K562 (cell line): ENCODE data around the gene PRKAA2. TPM values are rescaled to one million over a fixed set of nuclear protein-coding genes. Genes with fewer than 3 reads are reported as not detected.

ENCODE experiments used
- ATAC-seq: fragments of 200-7000 bp; cut with Tn5 transposase; 3 replicates; pipeline ENCODE4 v1.9.1; 2020; ENCODE audit warnings: moderate library complexity
- BruUV-seq: library from RNA; stranded (reverse); fragments of 400-500 nt; replicated peaks from 2 replicates; lab custom pipeline; 2021; lab: Mats Ljungman, UMichigan
- CTCF ChIA-PET: fragments of 300-600 bp; formaldehyde crosslinking; extraction: SDS; loops from one replicate; lab custom pipeline; 2021; ENCODE audit warnings: low intra/inter-chr PET ratio; lab: Yijun Ruan, JAX
- POLR2A ChIA-PET: fragments of 300-600, 350-650 bp; sonication (Branson Sonifier 250); formaldehyde crosslinking; extraction: SDS; loops from one replicate; lab custom pipeline; 2021; ENCODE audit warnings: antibody characterized with exemption, inconsistent platforms; lab: Yijun Ruan, JAX
- DNase-seq, 4 experiments: peaks; one replicate each; pipeline versions ENCODE4 v3.0.0 to v3.0.0-alpha.2; 2011 to 2018; ENCODE audit warnings: low spot score in 3 of 4, mixed read lengths in 3 of 4; ENCODE audit errors: extremely low read depth in 1 of 4
- FAIRE-seq: peaks from 2 replicates; lab custom pipeline; 2011; peaks lifted over from hg19 to GRCh38; lab: Jason Lieb, UNC
- H2AFZ ChIP-seq: 2 replicates; pipeline ENCODE4 v1.6.0; 2011; ENCODE audit warnings: low read depth, low read length, control low read depth, inconsistent platforms
- H3K27ac ChIP-seq: fragments of 200-600 bp; 3 replicates; pipeline ENCODE4 v1.8.0; 2011; ENCODE audit warnings: low read depth, mild to moderate bottlenecking, control low read depth, inconsistent platforms, low read length, moderate library complexity, mixed read lengths; ENCODE audit errors: extremely low read depth
- H3K27me3 ChIP-seq, 2 experiments: fragments of 300-600 bp in 1 of 2; 2 replicates in 1 of 2; 3 replicates in 1 of 2; pipeline versions ENCODE4 v1.6.0 to v1.8.0; 2011; ENCODE audit warnings: inconsistent platforms in 2 of 2, low read length in 2 of 2, mild to moderate bottlenecking in 1 of 2, mixed read lengths in 1 of 2, moderate library complexity in 1 of 2; ENCODE audit not compliant: control insufficient read depth in 2 of 2, insufficient read depth in 2 of 2
- H3K36me3 ChIP-seq: fragments of 300-600 bp; 3 replicates; pipeline ENCODE4 v1.8.0; 2011; ENCODE audit warnings: mild to moderate bottlenecking, low read length, inconsistent platforms; ENCODE audit not compliant: control insufficient read depth, insufficient read depth
- H3K4me1 ChIP-seq, 2 experiments: fragments of 200-600 bp in 1 of 2; replicated peaks in 1 of 2; 2 replicates in 1 of 2; 3 replicates in 1 of 2; pipeline versions ENCODE4 v1.5.1 to v1.8.0; 2011; ENCODE audit warnings: inconsistent platforms in 2 of 2, low read length in 2 of 2, mild to moderate bottlenecking in 1 of 2, mixed read lengths in 1 of 2, moderate library complexity in 1 of 2; ENCODE audit not compliant: control insufficient read depth in 2 of 2, insufficient read depth in 2 of 2
- H3K4me2 ChIP-seq: 2 replicates; pipeline ENCODE4 v1.6.1; 2011; ENCODE audit warnings: low read length, control low read depth, inconsistent platforms, mixed read lengths; ENCODE audit not compliant: insufficient read depth
- H3K4me3 ChIP-seq: fragments of 200-600 bp; sonication (generic), shearing (Covaris generic); 2 replicates; pipeline ENCODE4 v1.5.1; 2016; ENCODE audit warnings: control low read depth, inconsistent platforms
- H3K79me2 ChIP-seq: fragments of 200-600 bp; 3 replicates; pipeline ENCODE4 v1.8.0; 2011; ENCODE audit warnings: low read length, inconsistent platforms; ENCODE audit not compliant: control insufficient read depth, insufficient read depth
- H3K9ac ChIP-seq, 2 experiments: 2 replicates each; pipeline versions ENCODE4 v1.6.0 to v1.6.1; 2011; ENCODE audit warnings: low read depth in 2 of 2, low read length in 2 of 2, control low read depth in 1 of 2, inconsistent platforms in 1 of 2, mild to moderate bottlenecking in 1 of 2, mixed read lengths in 1 of 2; ENCODE audit not compliant: insufficient read depth in 1 of 2
- H3K9me1 ChIP-seq: one replicate; pipeline ENCODE4 v1.6.0; 2011; ENCODE audit warnings: inconsistent platforms, mild to moderate bottlenecking, low read length, moderate library complexity; ENCODE audit not compliant: control insufficient read depth, insufficient read depth
- H3K9me3 ChIP-seq: replicated peaks from 2 replicates; pipeline ENCODE4 v1.5.1; 2011; ENCODE audit warnings: low read depth, low read length, inconsistent platforms; ENCODE audit not compliant: control insufficient read depth, insufficient read depth
- H4K20me1 ChIP-seq: replicated peaks from 2 replicates; pipeline ENCODE4 v1.6.1; 2011; ENCODE audit warnings: low read length, inconsistent platforms, mixed read lengths; ENCODE audit not compliant: control insufficient read depth, insufficient read depth
- ADNP ChIP-seq: fragments of 200-800 bp; sonication (Bioruptor generic); IDR thresholded peaks from 2 replicates; pipeline ENCODE4 v1.6.1; 2016; ENCODE audit warnings: missing genetic modification characterization, missing compliant biosample characterization
- TAF9B ChIP-seq: fragments of 450-650 bp; IDR thresholded peaks from 2 replicates; pipeline ENCODE4 v1.6.1; 2018; ENCODE audit warnings: mild to moderate bottlenecking; ENCODE audit not compliant: partially characterized antibody
- TFAM ChIP-seq: fragments of 250-450 bp; sonication (Bioruptor Pico); conservative IDR thresholded peaks from 2 replicates; pipeline ENCODE4 v1.5.0; 2021; ENCODE audit warnings: mild to moderate bottlenecking, moderate library complexity
- WGBS: fragments of 100-300 bp; shearing (Covaris generic); methylation state at CpG from one replicate; pipeline ENCODE4 v1.1.6; 2016; ENCODE audit warnings: low coverage, mixed read lengths; ENCODE audit not compliant: insufficient coverage; ENCODE audit errors: missing lambda C conversion rate; 5-methylcytosine and 5-hydroxymethylcytosine counted together
- in situ Hi-C: fragments of 300-500 bp; cut with MboI; formaldehyde crosslinking; loops from 4 replicates; pipeline ENCODE4 v1.15.0; 2018; ENCODE audit warnings: inconsistent platforms, mixed read lengths
- intact Hi-C: fragments of 100-400 bp; cut with micrococcal nuclease; formaldehyde crosslinking; loops from 2 replicates; pipeline ENCODE4 v1.14.2; 2022
- polyA plus RNA-seq, 8 experiments: library from polyadenylated mRNA; depleted of rRNA in 4 of 8; stranded (reverse) in 5 of 8; unstranded in 3 of 8; fragments of >200 nt; fragmentation: Nextera tagmentation in 2 of 8; fragmentation: Illumina TruSeq in 1 of 8; extraction: Ambion mirVana in 2 of 8; extraction: Trizol in 1 of 8; gene quantifications; 2 replicates each; pipeline versions ENCODE4 v1.2.1 to v1.2.3, GENCODE V29; 2011 to 2014; ENCODE audit warnings: inconsistent platforms in 1 of 8, missing spikeins in 1 of 8
- total RNA-seq, 7 experiments: library from RNA; depleted of rRNA in 6 of 7; stranded (reverse); fragments of >200 nt in 6 of 7; fragmentation: Illumina TruSeq in 2 of 7; extraction: Trizol in 2 of 7; gene quantifications; 2 replicates each; pipeline versions ENCODE4 v1.2.1 to v1.2.3, GENCODE V29; 2011 to 2021; ENCODE audit warnings: low replicate concordance in 1 of 7
- TF ChIP-seq, protein P1 (sequence below), 2 experiments: fragments of 450-650 bp; IDR thresholded peaks; 2 replicates each; pipeline ENCODE4 v1.6.1; 2016
- TF ChIP-seq, protein P2 (sequence below): fragments of 450-650 bp; IDR thresholded peaks from 2 replicates; pipeline ENCODE4 v1.6.1; 2016; ENCODE audit warnings: mild to moderate bottlenecking, moderate library complexity
- TF ChIP-seq, protein P3 (sequence below): sonication (generic); formaldehyde crosslinking; IDR thresholded peaks from 2 replicates; pipeline ENCODE4 v1.8.0; 2022; ENCODE audit warnings: mild to moderate bottlenecking, missing genetic modification reagents
- TF ChIP-seq, protein P4 (sequence below): sonication (generic); formaldehyde crosslinking; IDR thresholded peaks from 2 replicates; pipeline ENCODE4 v1.8.0; 2022; ENCODE audit warnings: mild to moderate bottlenecking, missing genetic modification reagents

Gene PRKAA2
- total and polyA plus RNA-seq, 9 of the 15 experiments (the other 6 are each of a cell fraction or from before 2014, with no cell fraction given) = 0.01 TPM; not detected in 8

DNA sequence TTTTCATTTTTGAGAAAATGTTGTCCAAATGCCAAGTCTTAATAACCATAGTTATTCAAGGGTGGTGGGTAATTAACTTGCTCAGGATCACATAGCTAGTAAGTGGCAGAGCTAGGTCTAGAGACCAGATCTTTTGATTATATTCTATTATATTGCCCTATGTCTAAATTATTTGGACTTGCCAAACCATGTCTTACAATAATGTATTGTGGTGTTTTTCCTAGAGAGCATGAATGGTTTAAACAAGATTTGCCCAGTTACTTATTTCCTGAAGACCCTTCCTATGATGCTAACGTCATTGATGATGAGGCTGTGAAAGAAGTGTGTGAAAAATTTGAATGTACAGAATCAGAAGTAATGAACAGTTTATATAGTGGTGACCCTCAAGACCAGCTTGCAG is 58.6 kb downstream of the PRKAA2 start:
- ATAC-seq (no peak), FAIRE-seq (no peak), DNase-seq (no peak)
- BruUV-seq = no TSS peak
- Histone ChIP-seq H3K4me1 (no peaks in the 10 kb centered on the region), H3K27me3 (no peaks in the 10 kb centered on the region), H2AFZ (no peak overlapping the region), H3K36me3 (no peaks in the 10 kb centered on the region), H3K4me2 (no peak overlapping the region), H3K27ac (no peak overlapping the region), H3K9me3 (no peaks in the 10 kb centered on the region), H3K79me2 (no peaks in the 10 kb centered on the region), H4K20me1 (no peaks in the 10 kb centered on the region), H3K9me1 (no peaks in the 10 kb centered on the region), H3K9ac (no peak overlapping the region), H3K4me3 (no peak overlapping the region)
- POLR2A ChIA-PET = no interaction called here
- in situ Hi-C loops = no loop called here
- CTCF ChIA-PET = no interaction called here
- WGBS = 0% methylated on average over 1 of the region's 1 CpG
- intact Hi-C loops = loop anchor here (10.0 kb wide), 1 partner anchor 1419 kb away; no protein-coding TSS in a partner anchor
- TF ChIP-seq, protein P1, sequence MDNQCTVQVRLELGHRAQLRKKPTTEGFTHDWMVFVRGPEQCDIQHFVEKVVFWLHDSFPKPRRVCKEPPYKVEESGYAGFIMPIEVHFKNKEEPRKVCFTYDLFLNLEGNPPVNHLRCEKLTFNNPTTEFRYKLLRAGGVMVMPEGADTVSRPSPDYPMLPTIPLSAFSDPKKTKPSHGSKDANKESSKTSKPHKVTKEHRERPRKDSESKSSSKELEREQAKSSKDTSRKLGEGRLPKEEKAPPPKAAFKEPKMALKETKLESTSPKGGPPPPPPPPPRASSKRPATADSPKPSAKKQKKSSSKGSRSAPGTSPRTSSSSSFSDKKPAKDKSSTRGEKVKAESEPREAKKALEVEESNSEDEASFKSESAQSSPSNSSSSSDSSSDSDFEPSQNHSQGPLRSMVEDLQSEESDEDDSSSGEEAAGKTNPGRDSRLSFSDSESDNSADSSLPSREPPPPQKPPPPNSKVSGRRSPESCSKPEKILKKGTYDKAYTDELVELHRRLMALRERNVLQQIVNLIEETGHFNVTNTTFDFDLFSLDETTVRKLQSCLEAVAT (IDR thresholded peaks at IDR 0.05) = no peak
- no peak for TF ChIP-seq TFAM
- TF ChIP-seq, protein P2, sequence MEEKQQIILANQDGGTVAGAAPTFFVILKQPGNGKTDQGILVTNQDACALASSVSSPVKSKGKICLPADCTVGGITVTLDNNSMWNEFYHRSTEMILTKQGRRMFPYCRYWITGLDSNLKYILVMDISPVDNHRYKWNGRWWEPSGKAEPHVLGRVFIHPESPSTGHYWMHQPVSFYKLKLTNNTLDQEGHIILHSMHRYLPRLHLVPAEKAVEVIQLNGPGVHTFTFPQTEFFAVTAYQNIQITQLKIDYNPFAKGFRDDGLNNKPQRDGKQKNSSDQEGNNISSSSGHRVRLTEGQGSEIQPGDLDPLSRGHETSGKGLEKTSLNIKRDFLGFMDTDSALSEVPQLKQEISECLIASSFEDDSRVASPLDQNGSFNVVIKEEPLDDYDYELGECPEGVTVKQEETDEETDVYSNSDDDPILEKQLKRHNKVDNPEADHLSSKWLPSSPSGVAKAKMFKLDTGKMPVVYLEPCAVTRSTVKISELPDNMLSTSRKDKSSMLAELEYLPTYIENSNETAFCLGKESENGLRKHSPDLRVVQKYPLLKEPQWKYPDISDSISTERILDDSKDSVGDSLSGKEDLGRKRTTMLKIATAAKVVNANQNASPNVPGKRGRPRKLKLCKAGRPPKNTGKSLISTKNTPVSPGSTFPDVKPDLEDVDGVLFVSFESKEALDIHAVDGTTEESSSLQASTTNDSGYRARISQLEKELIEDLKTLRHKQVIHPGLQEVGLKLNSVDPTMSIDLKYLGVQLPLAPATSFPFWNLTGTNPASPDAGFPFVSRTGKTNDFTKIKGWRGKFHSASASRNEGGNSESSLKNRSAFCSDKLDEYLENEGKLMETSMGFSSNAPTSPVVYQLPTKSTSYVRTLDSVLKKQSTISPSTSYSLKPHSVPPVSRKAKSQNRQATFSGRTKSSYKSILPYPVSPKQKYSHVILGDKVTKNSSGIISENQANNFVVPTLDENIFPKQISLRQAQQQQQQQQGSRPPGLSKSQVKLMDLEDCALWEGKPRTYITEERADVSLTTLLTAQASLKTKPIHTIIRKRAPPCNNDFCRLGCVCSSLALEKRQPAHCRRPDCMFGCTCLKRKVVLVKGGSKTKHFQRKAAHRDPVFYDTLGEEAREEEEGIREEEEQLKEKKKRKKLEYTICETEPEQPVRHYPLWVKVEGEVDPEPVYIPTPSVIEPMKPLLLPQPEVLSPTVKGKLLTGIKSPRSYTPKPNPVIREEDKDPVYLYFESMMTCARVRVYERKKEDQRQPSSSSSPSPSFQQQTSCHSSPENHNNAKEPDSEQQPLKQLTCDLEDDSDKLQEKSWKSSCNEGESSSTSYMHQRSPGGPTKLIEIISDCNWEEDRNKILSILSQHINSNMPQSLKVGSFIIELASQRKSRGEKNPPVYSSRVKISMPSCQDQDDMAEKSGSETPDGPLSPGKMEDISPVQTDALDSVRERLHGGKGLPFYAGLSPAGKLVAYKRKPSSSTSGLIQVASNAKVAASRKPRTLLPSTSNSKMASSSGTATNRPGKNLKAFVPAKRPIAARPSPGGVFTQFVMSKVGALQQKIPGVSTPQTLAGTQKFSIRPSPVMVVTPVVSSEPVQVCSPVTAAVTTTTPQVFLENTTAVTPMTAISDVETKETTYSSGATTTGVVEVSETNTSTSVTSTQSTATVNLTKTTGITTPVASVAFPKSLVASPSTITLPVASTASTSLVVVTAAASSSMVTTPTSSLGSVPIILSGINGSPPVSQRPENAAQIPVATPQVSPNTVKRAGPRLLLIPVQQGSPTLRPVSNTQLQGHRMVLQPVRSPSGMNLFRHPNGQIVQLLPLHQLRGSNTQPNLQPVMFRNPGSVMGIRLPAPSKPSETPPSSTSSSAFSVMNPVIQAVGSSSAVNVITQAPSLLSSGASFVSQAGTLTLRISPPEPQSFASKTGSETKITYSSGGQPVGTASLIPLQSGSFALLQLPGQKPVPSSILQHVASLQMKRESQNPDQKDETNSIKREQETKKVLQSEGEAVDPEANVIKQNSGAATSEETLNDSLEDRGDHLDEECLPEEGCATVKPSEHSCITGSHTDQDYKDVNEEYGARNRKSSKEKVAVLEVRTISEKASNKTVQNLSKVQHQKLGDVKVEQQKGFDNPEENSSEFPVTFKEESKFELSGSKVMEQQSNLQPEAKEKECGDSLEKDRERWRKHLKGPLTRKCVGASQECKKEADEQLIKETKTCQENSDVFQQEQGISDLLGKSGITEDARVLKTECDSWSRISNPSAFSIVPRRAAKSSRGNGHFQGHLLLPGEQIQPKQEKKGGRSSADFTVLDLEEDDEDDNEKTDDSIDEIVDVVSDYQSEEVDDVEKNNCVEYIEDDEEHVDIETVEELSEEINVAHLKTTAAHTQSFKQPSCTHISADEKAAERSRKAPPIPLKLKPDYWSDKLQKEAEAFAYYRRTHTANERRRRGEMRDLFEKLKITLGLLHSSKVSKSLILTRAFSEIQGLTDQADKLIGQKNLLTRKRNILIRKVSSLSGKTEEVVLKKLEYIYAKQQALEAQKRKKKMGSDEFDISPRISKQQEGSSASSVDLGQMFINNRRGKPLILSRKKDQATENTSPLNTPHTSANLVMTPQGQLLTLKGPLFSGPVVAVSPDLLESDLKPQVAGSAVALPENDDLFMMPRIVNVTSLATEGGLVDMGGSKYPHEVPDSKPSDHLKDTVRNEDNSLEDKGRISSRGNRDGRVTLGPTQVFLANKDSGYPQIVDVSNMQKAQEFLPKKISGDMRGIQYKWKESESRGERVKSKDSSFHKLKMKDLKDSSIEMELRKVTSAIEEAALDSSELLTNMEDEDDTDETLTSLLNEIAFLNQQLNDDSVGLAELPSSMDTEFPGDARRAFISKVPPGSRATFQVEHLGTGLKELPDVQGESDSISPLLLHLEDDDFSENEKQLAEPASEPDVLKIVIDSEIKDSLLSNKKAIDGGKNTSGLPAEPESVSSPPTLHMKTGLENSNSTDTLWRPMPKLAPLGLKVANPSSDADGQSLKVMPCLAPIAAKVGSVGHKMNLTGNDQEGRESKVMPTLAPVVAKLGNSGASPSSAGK = no peak
- TF ChIP-seq, protein P3, sequence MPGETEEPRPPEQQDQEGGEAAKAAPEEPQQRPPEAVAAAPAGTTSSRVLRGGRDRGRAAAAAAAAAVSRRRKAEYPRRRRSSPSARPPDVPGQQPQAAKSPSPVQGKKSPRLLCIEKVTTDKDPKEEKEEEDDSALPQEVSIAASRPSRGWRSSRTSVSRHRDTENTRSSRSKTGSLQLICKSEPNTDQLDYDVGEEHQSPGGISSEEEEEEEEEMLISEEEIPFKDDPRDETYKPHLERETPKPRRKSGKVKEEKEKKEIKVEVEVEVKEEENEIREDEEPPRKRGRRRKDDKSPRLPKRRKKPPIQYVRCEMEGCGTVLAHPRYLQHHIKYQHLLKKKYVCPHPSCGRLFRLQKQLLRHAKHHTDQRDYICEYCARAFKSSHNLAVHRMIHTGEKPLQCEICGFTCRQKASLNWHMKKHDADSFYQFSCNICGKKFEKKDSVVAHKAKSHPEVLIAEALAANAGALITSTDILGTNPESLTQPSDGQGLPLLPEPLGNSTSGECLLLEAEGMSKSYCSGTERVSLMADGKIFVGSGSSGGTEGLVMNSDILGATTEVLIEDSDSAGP (CRISPR knock-in tag) = no peak
- no peak for TF ChIP-seq TAF9B
- no peak for TF ChIP-seq ADNP (tag)
- TF ChIP-seq, protein P4, sequence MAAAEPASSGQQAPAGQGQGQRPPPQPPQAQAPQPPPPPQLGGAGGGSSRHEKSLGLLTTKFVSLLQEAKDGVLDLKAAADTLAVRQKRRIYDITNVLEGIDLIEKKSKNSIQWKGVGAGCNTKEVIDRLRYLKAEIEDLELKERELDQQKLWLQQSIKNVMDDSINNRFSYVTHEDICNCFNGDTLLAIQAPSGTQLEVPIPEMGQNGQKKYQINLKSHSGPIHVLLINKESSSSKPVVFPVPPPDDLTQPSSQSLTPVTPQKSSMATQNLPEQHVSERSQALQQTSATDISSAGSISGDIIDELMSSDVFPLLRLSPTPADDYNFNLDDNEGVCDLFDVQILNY (CRISPR knock-in tag) = no peak
